H9 (cell line): Measurements from ENCODE around the gene CACNA1G. TPM values are rescaled to one million over a fixed set of nuclear protein-coding genes. Genes with fewer than 3 reads are reported as not detected.

Experiments
- DNase-seq: peaks from one replicate; pipeline ENCODE4 v3.0.0-alpha.2; 2017
- H2AFZ ChIP-seq: one replicate; pipeline ENCODE4 v1.6.1; 2013; ENCODE audit warnings: mild to moderate bottlenecking, low read length, control low read depth, moderate library complexity
- H2AK5ac ChIP-seq: 2 replicates; pipeline ENCODE4 v1.6.1; 2013; ENCODE audit warnings: low read length, control low read depth, mixed read lengths; ENCODE audit not compliant: insufficient read length
- H2BK120ac ChIP-seq: one replicate; pipeline ENCODE4 v1.6.1; 2013; ENCODE audit warnings: low read depth, mild to moderate bottlenecking, low read length, control low read depth, inconsistent platforms; ENCODE audit not compliant: poor library complexity, severe bottlenecking
- H2BK12ac ChIP-seq: 2 replicates; pipeline ENCODE4 v1.6.1; 2013; ENCODE audit warnings: low read length, control low read depth, mixed read lengths, low read depth; ENCODE audit not compliant: insufficient read length
- H2BK15ac ChIP-seq: 2 replicates; pipeline ENCODE4 v1.6.1; 2013; ENCODE audit warnings: low read depth, low read length, control low read depth
- H2BK20ac ChIP-seq: one replicate; pipeline ENCODE4 v1.6.1; 2013; ENCODE audit warnings: low read depth, mild to moderate bottlenecking, low read length, control low read depth, inconsistent platforms; ENCODE audit not compliant: poor library complexity, severe bottlenecking
- H2BK5ac ChIP-seq: 2 replicates; pipeline ENCODE4 v1.6.1; 2013; ENCODE audit warnings: low read length, control low read depth, mixed read lengths; ENCODE audit not compliant: insufficient read length
- H3K14ac ChIP-seq: 2 replicates; pipeline ENCODE4 v1.6.1; 2013; ENCODE audit warnings: low read length, control low read depth; ENCODE audit not compliant: insufficient read depth
- H3K18ac ChIP-seq: 2 replicates; pipeline ENCODE4 v1.6.1; 2013; ENCODE audit warnings: low read depth, mild to moderate bottlenecking, mixed read lengths, low read length, control low read depth; ENCODE audit not compliant: insufficient read length
- H3K23ac ChIP-seq: 2 replicates; pipeline ENCODE4 v1.6.1; 2013; ENCODE audit warnings: low read length, control low read depth, mixed read lengths, low read depth; ENCODE audit not compliant: insufficient read length
- H3K23me2 ChIP-seq: 2 replicates; pipeline ENCODE4 v1.6.1; 2013; ENCODE audit warnings: low read depth, mild to moderate bottlenecking, mixed read lengths, low read length, control low read depth; ENCODE audit not compliant: insufficient read length, poor library complexity, severe bottlenecking
- H3K27ac ChIP-seq: 2 replicates; pipeline ENCODE4 v1.5.1; 2013; ENCODE audit warnings: low read length, control low read depth, mixed read lengths, low read depth; ENCODE audit not compliant: insufficient read length
- H3K27me3 ChIP-seq: 2 replicates; pipeline ENCODE4 v1.6.1; 2013; ENCODE audit warnings: low read length, control low read depth, inconsistent platforms; ENCODE audit not compliant: insufficient read depth
- H3K4ac ChIP-seq: 2 replicates; pipeline ENCODE4 v1.6.1; 2013; ENCODE audit warnings: low read depth, mild to moderate bottlenecking, control low read depth, inconsistent platforms, low read length, moderate library complexity
- H3K4me1 ChIP-seq: 2 replicates; pipeline ENCODE4 v1.6.1; 2013; ENCODE audit warnings: low read length, control low read depth, inconsistent platforms; ENCODE audit not compliant: insufficient read depth
- H3K4me2 ChIP-seq: 2 replicates; pipeline ENCODE4 v1.6.1; 2013; ENCODE audit warnings: low read length, control low read depth, mixed read lengths; ENCODE audit not compliant: insufficient read length, insufficient read depth
- H3K56ac ChIP-seq: 2 replicates; pipeline ENCODE4 v1.6.1; 2013; ENCODE audit warnings: low read depth, mild to moderate bottlenecking, mixed read lengths, low read length, control low read depth; ENCODE audit not compliant: insufficient read length
- H3K79me1 ChIP-seq: 2 replicates; pipeline ENCODE4 v1.6.1; 2013; ENCODE audit warnings: low read depth, mild to moderate bottlenecking, moderate library complexity, low read length, control low read depth, inconsistent platforms; ENCODE audit not compliant: insufficient read depth, poor library complexity, severe bottlenecking
- H3K79me2 ChIP-seq: 2 replicates; pipeline ENCODE4 v1.6.1; 2013; ENCODE audit warnings: low read length, control low read depth, inconsistent platforms; ENCODE audit not compliant: insufficient read depth
- H3K9ac ChIP-seq: 2 replicates; pipeline ENCODE4 v1.6.1; 2013; ENCODE audit warnings: low read length, control low read depth, mixed read lengths; ENCODE audit not compliant: insufficient read length; ENCODE audit errors: extremely low read depth
- H3K9me3 ChIP-seq: one replicate; pipeline ENCODE4 v1.6.1; 2013; ENCODE audit warnings: low read depth, low read length, inconsistent platforms; ENCODE audit not compliant: control insufficient read depth
- H3T11ph ChIP-seq: one replicate; pipeline ENCODE4 v1.6.1; 2013; ENCODE audit warnings: mild to moderate bottlenecking, low read length, control low read depth, inconsistent platforms
- H4K20me1 ChIP-seq: one replicate; pipeline ENCODE4 v1.6.1; 2013; ENCODE audit not compliant: control insufficient read depth, insufficient read length, insufficient read depth
- H4K5ac ChIP-seq: 2 replicates; pipeline ENCODE4 v1.6.1; 2013; ENCODE audit warnings: low read depth, mild to moderate bottlenecking, mixed read lengths, low read length, control low read depth; ENCODE audit not compliant: insufficient read length
- H4K8ac ChIP-seq: replicated peaks from 2 replicates; pipeline ENCODE4 v1.6.1; 2013; ENCODE audit warnings: low read length, control low read depth, mixed read lengths, low read depth; ENCODE audit not compliant: insufficient read length
- H4K91ac ChIP-seq: 2 replicates; pipeline ENCODE4 v1.6.1; 2013; ENCODE audit warnings: low read depth, mild to moderate bottlenecking, moderate library complexity, mixed read lengths, low read length, control low read depth; ENCODE audit not compliant: insufficient read length
- H3K27ac Mint-ChIP-seq, 3 experiments: 2 replicates in 2 of 3; 3 replicates in 1 of 3; pipeline ENCODE4 v1.8.0; 2020 to 2021; ENCODE audit warnings: mixed read lengths in 3 of 3, mild to moderate bottlenecking in 1 of 3, moderate library complexity in 1 of 3
- H3K27me3 Mint-ChIP-seq: 2 replicates; pipeline ENCODE4 v1.8.0; 2021; ENCODE audit warnings: low read depth, mild to moderate bottlenecking, moderate library complexity, mixed read lengths
- H3K36me3 Mint-ChIP-seq, 3 experiments: 2 replicates in 2 of 3; 3 replicates in 1 of 3; pipeline ENCODE4 v1.8.0; 2020 to 2021; ENCODE audit warnings: low read depth in 3 of 3, mixed read lengths in 3 of 3; ENCODE audit not compliant: insufficient read depth in 1 of 3
- H3K4me1 Mint-ChIP-seq, 2 experiments: 2 replicates each; pipeline ENCODE4 v1.8.0; 2020; ENCODE audit warnings: mixed read lengths in 2 of 2
- H3K4me3 Mint-ChIP-seq, 2 experiments: 2 replicates in 1 of 2; 3 replicates in 1 of 2; pipeline ENCODE4 v1.8.0; 2020 to 2021; ENCODE audit warnings: mild to moderate bottlenecking in 2 of 2, mixed read lengths in 2 of 2, moderate library complexity in 1 of 2
- H3K9me3 Mint-ChIP-seq, 2 experiments: 2 replicates in 1 of 2; 3 replicates in 1 of 2; pipeline ENCODE4 v1.8.0; 2020; ENCODE audit warnings: mild to moderate bottlenecking in 2 of 2, mixed read lengths in 2 of 2, moderate library complexity in 1 of 2
- WGBS: extraction: QIAGEN DNeasy Blood & Tissue Kit; methylation state at CpG from one replicate; pipeline ENCODE4 v1.1.7; 2013; ENCODE audit warnings: missing lambda C conversion rate, low lambda C conversion rate, mixed read lengths; ENCODE audit not compliant: insufficient read length; ENCODE audit errors: extremely low coverage; 5-methylcytosine and 5-hydroxymethylcytosine counted together
- total RNA-seq: library from RNA; stranded (reverse); gene quantifications from 2 replicates; pipeline ENCODE4 v1.2.1, GENCODE V29; 2021
- TF ChIP-seq, protein P1 (sequence below): fragments of 200-600 bp; sonication (generic); conservative IDR thresholded peaks from 3 replicates; pipeline ENCODE4 v1.8.0; 2021; ENCODE audit warnings: antibody characterized with exemption, mild to moderate bottlenecking

Gene CACNA1G
- total RNA-seq, 1 experiment from 2014 or later, result 1.5 TPM

GRCh38 chr17:50635732-50635981, 75.1 kb downstream of the CACNA1G start:
- TF ChIP-seq, protein P1, sequence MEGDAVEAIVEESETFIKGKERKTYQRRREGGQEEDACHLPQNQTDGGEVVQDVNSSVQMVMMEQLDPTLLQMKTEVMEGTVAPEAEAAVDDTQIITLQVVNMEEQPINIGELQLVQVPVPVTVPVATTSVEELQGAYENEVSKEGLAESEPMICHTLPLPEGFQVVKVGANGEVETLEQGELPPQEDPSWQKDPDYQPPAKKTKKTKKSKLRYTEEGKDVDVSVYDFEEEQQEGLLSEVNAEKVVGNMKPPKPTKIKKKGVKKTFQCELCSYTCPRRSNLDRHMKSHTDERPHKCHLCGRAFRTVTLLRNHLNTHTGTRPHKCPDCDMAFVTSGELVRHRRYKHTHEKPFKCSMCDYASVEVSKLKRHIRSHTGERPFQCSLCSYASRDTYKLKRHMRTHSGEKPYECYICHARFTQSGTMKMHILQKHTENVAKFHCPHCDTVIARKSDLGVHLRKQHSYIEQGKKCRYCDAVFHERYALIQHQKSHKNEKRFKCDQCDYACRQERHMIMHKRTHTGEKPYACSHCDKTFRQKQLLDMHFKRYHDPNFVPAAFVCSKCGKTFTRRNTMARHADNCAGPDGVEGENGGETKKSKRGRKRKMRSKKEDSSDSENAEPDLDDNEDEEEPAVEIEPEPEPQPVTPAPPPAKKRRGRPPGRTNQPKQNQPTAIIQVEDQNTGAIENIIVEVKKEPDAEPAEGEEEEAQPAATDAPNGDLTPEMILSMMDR, result no peak
- no CpG with 5 or more reads among the region's 3 CpGs for WGBS
- H3K4me2 ChIP-seq, result no peak overlapping the region

More at GRCh38 chr17:50635732-50635981, 75.1 kb downstream of the CACNA1G start:
- Histone ChIP-seq H3K27ac (no peak overlapping the region), H3K9ac (no peak overlapping the region), H3K9me3 (no peaks in the 10 kb centered on the region), H4K91ac (no peak overlapping the region), H3K79me2 (no peaks in the 10 kb centered on the region), H2BK120ac (no peak overlapping the region), H3K18ac (no peak overlapping the region), H3K79me1 (no peaks in the 10 kb centered on the region), H2AK5ac (no peak overlapping the region), H4K5ac (no peak overlapping the region), H2BK20ac (no peak overlapping the region), H2BK12ac (no peak overlapping the region), H2AFZ (no peak overlapping the region), H3T11ph (no peak overlapping the region), H3K56ac (no peak overlapping the region), H3K4me1 (no peaks in the 10 kb centered on the region; the same call in 1 of the 2 replicates), H3K4ac (no peak overlapping the region), H4K20me1 (no peaks in the 10 kb centered on the region), H3K27me3 (peaks cover 23% of the 10 kb centered on the region; the same call in 1 of the 2 replicates), H3K23me2 (peaks cover 9% of the 10 kb centered on the region), H3K14ac (no peak overlapping the region), H3K23ac (no peak overlapping the region), H2BK5ac (no peak overlapping the region), H4K8ac (no peak overlapping the region), H2BK15ac (no peak overlapping the region)
- no peak for DNase-seq
- H3K4me3 Mint-ChIP-seq, result 0 out of 5 replicates have a peak overlapping the region, but pooled peaks of 1 of the 2 experiments have one; percentile 6
- no peak overlapping the region for H3K27ac Mint-ChIP-seq
- peaks cover 0 to 20% of the 10 kb centered on the region in 2 experiments for H3K4me1 Mint-ChIP-seq
- peaks cover 62% of the 10 kb centered on the region for H3K27me3 Mint-ChIP-seq
- no peaks in the 10 kb centered on the region for H3K36me3 Mint-ChIP-seq
- H3K9me3 Mint-ChIP-seq, result no peaks in the 10 kb centered on the region
